NCI-H510A treated with DMSO at 0.1 percent for 48 hours (cell line): ENCODE results near the gene GRM8.

Experiments
- DNase-seq: peaks from one replicate; lab custom pipeline; 2025; lab: John Stamatoyannopoulos, UW

The GRM8 gene

DNA sequence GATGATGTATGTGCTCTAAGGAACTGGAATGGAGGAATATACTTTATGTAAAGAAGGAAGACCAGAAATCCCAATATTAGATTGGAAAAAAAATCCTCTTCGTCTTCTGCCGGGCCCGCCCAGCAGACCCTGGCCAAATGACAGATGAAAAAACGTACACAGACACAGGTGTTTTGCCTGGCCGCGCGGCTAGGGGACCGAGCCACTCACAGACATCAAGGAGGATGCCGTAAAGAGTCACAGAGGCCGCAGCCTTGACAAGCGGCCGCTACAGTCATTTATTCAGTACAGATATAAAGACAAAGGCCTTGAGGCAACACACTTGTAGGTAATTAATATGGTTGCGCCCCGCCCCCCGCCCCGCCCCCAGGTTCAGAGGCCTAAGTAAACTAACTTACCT lies 594.1 kb downstream of the GRM8 start:
- DNase-seq: peak; percentile 28

DNA sequence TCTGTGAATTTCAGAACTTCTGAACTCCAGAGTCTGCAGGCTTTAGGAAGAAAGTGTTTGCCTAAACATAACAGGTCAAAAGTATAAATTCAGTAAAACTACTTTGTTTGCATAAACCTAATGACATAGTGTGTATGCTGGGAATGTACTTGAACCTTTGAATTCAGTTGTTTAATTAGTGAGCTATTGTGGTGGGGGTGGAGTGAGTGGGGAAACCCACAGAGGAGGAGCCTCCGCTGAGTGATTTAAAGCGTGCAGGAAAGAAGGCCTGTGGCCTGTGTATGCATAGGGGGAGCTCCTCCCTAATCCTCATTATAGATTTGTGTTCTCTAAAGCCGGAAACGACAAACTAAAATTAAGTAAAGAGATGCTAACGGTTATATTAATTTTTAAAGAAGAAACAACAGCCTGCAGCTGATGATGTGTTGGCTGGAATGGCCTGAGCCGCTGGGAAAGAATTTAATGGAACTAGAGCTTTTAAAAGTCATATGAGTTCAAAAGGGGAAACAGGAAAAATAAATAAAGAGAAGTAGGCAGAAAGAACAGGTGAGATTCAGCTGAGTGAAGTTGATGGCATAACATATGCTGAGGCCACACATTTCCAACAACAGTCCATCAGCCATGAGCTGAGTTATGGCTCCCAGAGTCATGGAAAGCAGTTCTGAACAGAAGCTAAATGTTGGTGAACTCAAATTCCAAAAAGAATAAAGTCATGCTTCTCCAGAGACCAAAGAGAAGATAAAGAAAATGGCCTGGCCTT lies 595.0 kb downstream of the GRM8 start:
- peak; percentile 60 for DNase-seq

DNA sequence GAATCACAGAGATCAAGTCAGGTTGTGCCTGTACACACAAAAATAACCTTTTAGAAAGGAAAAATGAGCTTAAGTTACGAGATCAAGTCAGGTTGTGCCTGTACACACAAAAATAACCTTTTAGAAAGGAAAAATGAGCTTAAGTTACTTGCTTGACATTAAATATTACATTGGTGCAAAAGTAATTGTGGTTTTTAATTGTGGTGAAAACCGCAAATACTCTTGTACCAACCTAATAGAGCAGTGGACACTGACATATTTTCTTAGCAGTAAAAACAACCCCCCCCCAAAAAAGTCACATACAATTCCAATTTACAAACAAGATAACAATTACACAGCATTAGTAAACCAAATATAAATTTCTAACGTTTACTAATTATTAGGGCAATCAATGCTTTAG lies 595.6 kb downstream of the GRM8 start:
- no peak for DNase-seq

DNA sequence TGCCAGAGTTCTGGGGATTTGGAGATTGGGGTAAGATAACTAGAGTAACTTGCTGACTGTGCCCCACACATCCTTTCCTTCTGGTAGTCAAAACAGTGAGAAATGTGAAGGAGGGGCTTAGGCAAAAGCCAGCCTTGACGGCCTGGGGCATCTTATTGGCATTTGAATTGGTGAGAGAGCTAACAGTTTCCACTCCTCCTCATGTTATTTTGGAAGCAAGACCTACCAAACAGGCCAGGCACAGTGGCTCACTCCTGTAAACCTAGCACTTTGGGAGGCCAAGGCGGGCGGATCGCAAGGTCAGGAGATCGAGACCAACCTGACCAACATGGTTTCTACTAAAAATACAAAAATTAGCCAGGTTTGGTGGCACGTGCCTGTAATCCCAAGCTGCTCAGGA lies 596.6 kb downstream of the GRM8 start:
- no peak for DNase-seq

DNA sequence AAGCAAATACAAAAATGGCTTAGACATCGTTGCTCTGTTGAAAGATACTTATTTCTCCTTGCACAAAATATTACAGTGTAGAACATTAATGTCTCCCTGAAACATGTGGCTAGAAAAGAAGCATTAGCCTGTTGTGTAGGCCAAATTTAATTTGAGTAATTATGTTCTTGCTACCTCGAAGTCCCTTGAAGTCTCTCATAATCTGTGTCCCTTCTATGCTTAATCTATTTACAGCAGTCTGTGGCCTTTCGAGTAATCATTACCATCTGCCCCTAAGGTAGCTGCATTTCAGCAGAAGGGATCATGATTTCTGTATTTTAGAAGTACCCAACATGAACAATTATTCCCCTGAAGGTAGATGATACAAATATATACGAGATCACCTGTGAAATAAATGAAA lies 615.2 kb downstream of the GRM8 start:
- no peak for DNase-seq

DNA sequence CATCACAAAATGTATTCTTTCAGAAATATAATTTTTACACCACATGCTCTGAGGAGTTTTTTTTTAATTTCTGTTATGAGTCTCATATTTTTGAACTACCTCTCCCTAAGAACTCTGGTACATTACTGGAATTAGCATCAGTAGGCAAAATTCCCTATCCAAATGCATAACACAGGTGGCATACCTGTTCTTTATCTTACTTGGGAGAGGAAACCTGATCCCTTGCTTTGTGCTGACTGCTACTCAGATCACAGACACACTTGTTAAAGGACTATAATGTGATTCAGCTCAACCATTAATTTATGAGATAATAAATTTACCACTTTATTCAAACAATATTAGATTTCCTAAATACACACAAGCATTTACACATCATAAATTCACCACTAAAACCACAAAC lies 617.2 kb downstream of the GRM8 start:
- DNase-seq: peak; percentile 40

DNA sequence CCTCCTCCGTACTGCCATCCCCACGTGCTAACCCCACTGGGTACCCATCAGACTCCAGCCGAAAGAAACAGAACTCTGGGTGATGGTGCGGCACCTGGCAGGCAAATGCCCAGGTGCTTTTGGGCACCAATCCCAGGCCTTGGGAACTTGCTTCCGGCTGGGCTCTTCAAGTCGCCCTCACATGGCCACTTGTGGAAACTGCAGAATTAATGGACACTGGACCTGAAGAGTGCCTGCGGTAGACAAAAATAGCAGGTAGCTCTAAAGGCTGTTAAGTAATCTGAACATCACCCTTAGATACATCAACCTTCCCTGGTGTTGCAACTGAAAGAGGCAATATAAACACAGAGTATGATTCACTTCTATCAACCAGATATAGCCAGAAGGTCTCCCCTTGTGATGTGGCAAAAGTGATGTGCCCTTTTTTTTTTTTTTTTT lies 644.4 kb downstream of the GRM8 start:
- DNase-seq: no peak

DNA sequence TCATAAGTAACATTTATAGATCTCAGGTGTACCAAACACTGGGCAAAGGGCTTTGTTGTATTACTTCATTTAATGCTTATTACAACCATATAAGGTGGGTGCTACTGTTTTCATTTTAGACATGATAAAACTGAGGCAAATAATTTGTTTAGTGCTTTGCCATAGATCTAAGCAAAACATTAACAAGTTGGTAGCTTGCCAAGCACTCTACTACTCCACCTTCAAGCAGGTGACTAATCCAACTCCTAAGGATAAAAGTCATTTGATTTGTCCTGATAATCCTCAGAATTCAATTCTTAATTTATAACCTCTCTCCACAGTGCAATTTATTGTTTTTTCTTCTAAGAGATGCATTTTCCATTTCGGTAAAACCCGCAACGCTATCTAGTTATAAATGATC lies 646.4 kb downstream of the GRM8 start:
- peak; percentile 24 for DNase-seq

DNA sequence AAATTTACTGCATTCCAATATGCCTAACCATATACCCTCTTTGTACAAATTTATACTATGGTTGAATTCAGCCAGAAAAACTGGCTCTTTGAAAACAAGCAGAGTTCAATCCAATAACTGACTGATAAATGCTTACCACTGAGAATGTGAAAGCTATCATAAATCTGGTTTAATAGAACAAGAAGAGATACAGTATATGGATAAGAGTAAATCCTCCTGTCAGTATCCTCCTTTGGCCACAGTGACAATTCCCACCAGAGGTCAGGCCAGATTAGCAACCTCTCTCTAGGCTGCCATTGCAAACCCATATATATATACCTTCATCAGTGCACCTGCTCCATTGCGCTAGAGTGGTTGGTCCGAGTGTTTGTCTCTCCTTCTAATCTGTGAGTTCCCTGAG lies 647.2 kb downstream of the GRM8 start:
- DNase-seq: peak; percentile 59

DNA sequence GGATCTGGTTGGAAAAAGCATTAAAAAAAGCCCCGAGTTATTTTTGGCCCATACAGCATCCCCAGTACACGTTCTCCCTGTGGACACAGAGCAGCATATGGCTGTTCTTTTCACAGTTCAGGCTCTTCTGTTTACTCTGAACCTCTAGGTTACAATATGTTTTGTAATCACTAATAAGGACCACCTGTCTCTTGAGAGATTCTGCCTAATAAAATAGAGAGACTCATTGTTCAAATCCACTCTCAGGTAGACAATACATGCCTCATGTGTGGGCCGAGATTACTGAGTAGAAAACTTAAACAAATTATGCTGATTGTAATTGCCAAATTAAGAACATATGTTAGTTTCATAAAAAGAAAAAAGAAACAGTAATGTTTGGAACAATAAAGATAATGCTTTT lies 647.7 kb downstream of the GRM8 start:
- DNase-seq: peak; percentile 42

DNA sequence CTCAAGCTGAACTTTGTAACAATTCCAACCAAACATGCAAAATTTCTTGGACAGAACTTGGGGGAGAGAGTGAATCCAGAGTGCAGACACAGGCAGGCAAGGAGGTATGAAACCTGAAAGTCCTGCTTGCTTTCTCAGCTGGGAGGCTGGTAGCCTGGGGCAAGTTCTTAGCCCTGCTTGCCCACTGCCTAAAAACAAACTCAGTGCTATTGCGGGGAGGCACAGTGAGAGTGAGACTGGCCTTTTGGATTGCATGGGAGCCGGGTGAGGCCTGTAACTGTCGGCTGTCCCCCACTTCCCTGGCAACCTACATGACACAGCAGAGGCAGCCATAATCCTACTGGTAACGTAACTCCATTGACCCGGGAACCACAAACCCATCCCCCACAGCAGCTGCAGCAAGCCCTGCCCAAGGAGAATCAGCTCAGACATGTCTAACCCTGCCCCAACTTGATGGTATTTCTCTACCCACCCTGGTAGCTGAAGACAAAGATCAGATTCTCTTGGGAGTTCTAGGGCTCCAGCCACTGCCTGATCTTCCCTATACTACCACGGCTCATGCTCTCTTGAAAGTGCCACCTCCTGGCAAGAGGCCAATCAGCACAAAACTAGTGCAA lies 663.6 kb downstream of the GRM8 start:
- DNase-seq: no peak

DNA sequence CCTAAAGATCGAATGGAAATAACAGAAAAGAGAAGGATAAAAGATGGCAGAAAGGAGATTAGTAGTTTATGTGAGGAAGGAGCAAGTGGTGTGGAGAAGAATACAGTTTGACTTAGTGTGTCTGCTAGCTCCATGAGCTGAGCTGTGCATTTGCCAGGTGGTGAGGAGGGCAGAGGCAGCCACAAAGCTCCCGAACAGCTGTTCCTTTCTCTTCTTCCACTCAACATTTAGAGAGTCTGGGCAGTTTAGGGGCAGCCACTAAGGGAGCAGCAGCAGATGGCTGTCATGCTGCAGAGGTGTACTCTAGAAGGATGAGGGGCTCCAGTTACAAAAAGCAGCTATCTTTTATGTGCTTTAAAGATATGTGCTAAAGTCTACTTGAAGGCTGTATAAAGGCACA lies 674.4 kb downstream of the GRM8 start:
- DNase-seq: peak; percentile 73

DNA sequence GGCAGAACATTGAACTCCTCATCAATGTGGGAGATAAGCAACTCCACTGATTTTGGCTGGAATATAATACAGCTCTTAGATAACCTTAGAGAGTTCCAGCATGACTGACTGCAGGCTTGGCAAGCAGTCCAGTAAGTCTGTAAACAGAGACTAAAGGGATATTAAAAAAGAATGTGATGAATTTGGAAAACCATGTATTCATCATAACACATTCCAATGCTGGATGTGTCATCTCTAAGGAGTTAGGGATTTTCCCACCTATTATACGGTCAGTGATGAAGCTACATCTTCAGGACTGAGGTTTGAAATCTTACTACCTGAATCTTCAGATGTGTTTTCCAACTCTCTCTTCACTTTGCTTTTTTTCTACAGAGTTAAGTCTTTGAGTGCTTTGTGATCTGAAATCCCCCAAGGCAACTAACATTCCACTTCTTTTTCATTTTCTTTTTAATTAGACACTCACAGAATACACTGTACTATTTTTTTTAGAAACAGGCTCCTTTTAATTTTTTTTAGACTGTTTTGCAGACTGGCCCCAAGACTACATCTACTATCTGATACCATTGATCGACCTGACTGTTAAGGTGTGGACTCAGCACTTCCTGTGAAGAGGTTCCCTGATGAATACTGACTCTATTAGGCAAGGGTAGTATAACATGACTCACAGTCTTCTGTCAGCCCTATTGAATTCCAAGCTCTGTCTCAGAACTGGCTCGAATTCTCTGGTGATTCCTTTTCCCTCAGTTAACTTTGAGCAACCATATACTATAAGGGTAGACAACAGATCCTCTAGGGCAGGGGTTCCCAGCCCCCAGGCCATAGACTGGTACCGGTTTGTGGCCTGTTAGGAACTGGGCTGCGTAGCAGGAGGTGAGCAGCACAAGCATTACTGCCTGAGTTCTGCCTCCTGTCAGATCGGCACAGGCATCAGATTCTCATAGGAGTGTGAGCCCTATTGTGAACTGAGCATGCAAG lies 678.2 kb downstream of the GRM8 start:
- peak; percentile 38 for DNase-seq

DNA sequence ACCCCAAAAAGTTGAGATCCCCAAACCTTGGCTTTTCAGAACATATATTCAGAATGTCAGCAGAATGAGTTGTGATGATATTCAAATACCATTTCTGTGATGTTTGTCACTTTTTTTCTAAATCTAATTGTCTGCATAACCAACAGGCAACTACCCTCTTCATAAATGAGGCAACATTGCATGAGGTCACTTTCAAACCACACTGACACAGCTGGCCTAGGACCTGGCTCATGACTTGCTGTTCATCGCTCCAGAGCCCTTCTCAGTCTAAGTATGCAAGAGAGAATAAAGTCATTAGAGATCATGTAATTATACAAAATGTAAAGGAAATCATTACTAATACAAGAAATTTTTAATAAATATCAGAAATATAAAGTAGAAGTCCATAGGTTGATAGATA lies 681.9 kb downstream of the GRM8 start:
- no peak for DNase-seq

DNA sequence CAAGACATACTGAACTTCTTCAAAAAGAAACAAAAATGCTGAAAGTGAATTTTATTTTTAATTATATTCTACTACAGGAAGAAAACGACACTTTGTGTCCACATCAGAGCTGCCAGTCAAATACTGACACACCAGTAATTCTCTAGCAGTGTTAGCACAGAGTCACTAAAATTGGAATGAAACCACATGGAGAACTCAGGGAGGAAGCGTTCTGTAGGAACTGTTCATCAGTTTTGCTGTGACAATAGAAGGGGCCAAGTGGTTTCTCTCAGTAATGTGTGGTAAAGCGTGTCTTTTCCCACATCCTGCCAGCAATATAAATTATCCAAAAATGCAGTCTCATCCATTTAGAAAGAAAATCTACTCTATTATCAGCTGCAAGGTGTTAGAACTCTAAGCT lies 683.3 kb downstream of the GRM8 start:
- no peak for DNase-seq

DNA sequence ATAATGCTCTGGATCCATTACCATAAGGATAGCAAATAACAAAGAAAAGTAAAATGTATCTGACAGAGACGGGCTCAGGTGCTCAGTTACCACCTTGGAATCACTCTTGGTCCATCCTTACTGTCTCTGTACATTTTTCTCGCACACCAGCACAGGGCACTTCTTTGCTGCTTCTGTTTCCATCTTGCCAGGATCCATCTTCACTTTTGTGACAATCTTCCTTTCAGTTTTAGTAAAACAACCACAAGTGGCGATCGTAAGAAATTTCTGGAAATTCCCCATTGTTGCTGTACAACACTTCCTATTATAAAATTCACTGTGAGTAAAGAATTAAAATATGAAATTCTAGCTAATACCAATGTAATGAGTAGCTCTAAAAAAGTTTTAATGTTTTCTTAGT lies 695.5 kb downstream of the GRM8 start:
- DNase-seq: no peak

DNA sequence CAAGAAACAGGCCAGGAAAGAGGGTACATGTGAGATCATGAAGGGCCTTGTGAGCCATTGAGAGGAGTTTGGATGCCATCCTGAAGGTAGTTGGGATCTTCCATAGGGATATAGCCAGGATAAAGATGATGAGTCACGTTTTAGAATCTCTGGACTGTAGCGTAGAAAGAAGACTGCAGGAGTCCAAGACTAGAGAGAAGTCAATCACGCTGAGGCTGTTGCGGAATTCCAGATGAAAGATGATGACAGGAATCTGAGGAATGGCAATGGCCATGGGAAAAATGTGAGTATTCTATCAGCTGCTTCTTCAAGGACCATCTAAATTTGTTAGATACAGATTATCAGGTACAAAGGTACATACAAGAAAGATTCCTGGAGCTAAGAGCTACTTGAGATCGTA lies 711.3 kb downstream of the GRM8 start:
- no peak for DNase-seq

DNA sequence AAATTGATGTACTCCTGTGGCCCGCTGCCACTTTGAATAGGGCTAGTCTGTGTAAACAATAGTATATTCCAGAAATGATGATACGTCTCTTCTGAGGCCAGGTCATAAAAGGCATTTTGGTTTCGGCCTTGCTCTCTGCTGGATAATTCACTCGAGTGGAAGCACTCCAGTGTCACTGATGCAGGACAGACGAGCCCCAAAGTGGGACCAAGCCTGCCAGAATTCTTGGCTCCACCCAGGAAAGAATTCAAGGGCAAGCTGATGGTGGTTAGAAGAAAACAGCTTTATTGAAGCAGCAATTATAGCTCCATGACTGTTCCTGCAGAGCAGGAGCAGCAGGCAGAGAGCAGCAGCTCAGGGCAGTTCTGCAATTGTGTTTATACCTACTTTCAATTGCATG lies 717.6 kb downstream of the GRM8 start:
- DNase-seq: peak; percentile 78

DNA sequence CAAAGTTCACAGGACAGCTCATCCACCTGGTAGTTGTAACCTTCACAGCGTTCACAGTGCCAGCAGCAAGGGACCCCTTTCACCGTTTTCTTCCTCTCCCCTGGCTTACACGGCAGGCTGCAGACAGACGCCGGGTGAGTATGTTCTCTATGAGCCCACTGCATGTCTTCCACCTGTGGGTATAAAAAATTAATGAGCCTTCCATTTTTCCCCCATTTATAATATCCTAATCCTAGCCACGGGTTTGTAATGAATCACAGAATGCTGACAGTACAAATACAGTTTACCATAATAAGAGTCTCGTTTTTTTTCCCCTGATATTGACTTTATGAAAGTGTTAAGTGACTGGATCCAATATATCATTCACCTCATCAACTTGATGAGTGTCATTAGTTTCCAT lies 719.0 kb downstream of the GRM8 start:
- peak; percentile 84 for DNase-seq

DNA sequence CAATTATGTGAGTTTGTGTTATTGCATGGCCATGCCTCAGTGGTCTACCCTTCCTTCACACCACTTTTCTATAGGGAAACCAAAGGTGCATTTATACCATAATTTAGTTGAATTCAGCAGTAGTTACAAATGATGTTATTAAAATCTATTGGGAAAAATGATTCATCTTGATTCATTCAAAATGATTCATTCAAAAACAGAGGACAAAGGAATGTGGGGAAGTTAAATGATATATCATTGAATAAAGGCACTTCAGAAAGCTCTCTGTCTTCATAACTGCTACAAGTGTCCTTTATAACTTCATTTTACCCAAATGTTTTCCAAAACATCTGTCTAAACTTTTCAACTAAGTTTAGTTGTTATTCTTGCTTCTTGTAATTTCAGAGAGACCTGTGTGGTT lies 722.9 kb downstream of the GRM8 start:
- DNase-seq: no peak

DNA sequence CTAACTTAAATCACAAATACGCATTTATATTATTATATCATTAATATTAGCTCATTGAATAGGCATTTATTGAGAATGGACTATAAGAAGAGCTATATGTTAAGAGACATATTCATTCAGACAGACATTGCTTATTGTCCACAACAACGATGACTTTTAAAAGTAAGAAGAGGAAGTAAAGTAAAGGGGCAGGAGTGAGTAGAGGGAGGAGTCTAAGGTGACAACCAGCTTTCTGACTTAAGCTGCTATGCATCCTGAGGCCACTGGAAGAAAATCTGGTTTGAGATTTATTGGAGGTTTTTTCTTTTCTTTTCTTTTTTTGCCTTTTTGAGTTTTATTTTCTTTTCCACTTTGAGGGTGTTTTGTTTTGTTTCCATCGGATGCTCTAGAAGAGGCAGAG lies 723.5 kb downstream of the GRM8 start:
- peak; percentile 19 for DNase-seq

DNA sequence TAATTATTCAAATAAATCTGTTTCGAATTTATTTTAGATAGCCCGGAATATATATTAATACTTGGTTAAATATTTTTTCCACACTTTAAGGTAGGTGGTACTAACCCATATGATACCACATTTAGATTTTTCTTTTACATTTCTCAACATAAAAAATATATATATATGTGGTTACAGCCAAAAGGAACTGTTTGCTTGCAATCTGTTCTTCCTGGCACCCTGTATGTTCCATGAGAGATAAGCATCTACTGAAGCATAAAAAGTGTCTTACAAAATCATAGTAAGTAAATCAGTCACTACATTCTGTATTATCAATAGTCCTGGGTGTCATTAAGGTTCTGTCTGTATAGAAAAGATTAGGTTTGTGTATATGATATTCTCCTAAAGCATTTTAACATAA lies 726.8 kb downstream of the GRM8 start:
- no peak for DNase-seq

DNA sequence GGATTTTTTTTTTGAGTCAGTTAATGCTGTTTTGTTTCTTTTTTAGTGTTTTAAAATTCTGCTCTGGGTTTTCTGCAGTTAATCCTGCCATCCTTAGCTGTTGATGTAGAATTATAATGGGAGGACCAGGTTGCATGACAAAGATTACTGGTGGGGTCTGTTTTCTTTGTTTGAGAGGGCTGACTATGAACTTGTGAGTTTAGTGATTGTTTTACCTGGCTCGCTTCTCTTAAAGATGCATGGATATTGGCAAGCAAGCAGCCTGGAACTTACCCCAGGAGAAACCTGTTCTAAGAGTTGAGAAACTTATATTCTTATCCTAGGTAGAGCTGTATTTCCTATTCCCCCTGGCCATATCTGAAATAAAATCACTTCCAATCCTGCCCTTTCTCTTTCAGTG lies 727.8 kb downstream of the GRM8 start:
- DNase-seq: no peak
